Hepatocyte (in vitro differentiated cells): ENCODE data around the gene WDR74. TPM values are rescaled to one million over a fixed set of nuclear protein-coding genes. Genes with fewer than 3 reads are reported as not detected.
A peak's percentile ranks its signal among the peaks of the same experiment; 100 is the strongest.

Source experiments
- DNase-seq: peaks from one replicate; pipeline ENCODE4 v3.0.0-alpha.2; 2016; ENCODE audit warnings: low spot score
- H2AFZ ChIP-seq: fragments of 200-600 bp; sonication (generic); 2 replicates; pipeline ENCODE4 v1.6.0; 2016; ENCODE audit warnings: antibody characterized with exemption, mild to moderate bottlenecking
- H3K27ac ChIP-seq: fragments of 200-600 bp; sonication (generic); 2 replicates; pipeline ENCODE4 v1.5.1; 2016; ENCODE audit warnings: mild to moderate bottlenecking
- H3K27me3 ChIP-seq: fragments of 200-600 bp; sonication (generic); 2 replicates; pipeline ENCODE4 v1.6.1; 2016
- H3K36me3 ChIP-seq: fragments of 200-600 bp; sonication (generic); replicated peaks from 2 replicates; pipeline ENCODE4 v1.5.1; 2016; ENCODE audit warnings: low read depth; ENCODE audit not compliant: insufficient read depth
- H3K4me1 ChIP-seq: fragments of 200-600 bp; sonication (generic); 2 replicates; pipeline ENCODE4 v1.5.1; 2016; ENCODE audit warnings: mild to moderate bottlenecking, moderate library complexity; ENCODE audit not compliant: insufficient read depth
- H3K4me2 ChIP-seq: fragments of 200-600 bp; sonication (generic); 2 replicates; pipeline ENCODE4 v1.6.0; 2016
- H3K4me3 ChIP-seq: fragments of 200-600 bp; sonication (generic); 2 replicates; pipeline ENCODE4 v1.5.1; 2016; ENCODE audit warnings: mild to moderate bottlenecking
- H3K79me2 ChIP-seq: fragments of 200-600 bp; sonication (generic); 2 replicates; pipeline ENCODE4 v1.6.0; 2017; ENCODE audit warnings: mild to moderate bottlenecking
- H3K9me2 ChIP-seq: fragments of 200-600 bp; sonication (generic); replicated peaks from 2 replicates; pipeline ENCODE4 v1.6.0; 2017; ENCODE audit warnings: mild to moderate bottlenecking; ENCODE audit not compliant: insufficient read depth
- H3K9me3 ChIP-seq: fragments of 200-600 bp; sonication (generic); 2 replicates; pipeline ENCODE4 v1.5.1; 2016; ENCODE audit warnings: low read depth, mild to moderate bottlenecking
- H4K20me1 ChIP-seq: fragments of 200-600 bp; sonication (generic); 2 replicates; pipeline ENCODE4 v1.6.0; 2016; ENCODE audit warnings: mild to moderate bottlenecking; ENCODE audit not compliant: insufficient read depth, poor library complexity, severe bottlenecking
- CTCF ChIP-seq: fragments of 200-600 bp; sonication (generic); IDR thresholded peaks from 2 replicates; pipeline ENCODE4 v1.5.1; 2016; ENCODE audit warnings: antibody characterized with exemption, mild to moderate bottlenecking; ENCODE audit not compliant: poor library complexity
- EZH2 ChIP-seq: fragments of 200-600 bp; sonication (generic); IDR thresholded peaks from 2 replicates; pipeline ENCODE4 v1.6.1; 2016; ENCODE audit warnings: antibody characterized with exemption, mild to moderate bottlenecking, borderline replicate concordance
- EZH2phosphoT487 ChIP-seq: fragments of 200-600 bp; sonication (generic); IDR thresholded peaks from one replicate; pipeline ENCODE4 v1.6.1; 2018; ENCODE audit warnings: antibody characterized with exemption, mild to moderate bottlenecking, low read depth, moderate library complexity; ENCODE audit not compliant: unreplicated experiment, severe bottlenecking
- WGBS: methylation state at CpG from one replicate; pipeline ENCODE4 v1.1.6; 2016; ENCODE audit warnings: low lambda C conversion rate; ENCODE audit errors: missing lambda C conversion rate; 5-methylcytosine and 5-hydroxymethylcytosine counted together
- polyA plus RNA-seq: library from polyadenylated mRNA; unstranded; fragments of >200 nt; fragmentation: Nextera tagmentation; extraction: Ambion mirVana; gene quantifications from 2 replicates; pipeline ENCODE4 v1.2.1, GENCODE V29; 2016
- total RNA-seq: library from RNA; depleted of rRNA; stranded (reverse); fragments of >200 nt; gene quantifications from 2 replicates; pipeline ENCODE4 v1.2.3, GENCODE V29; 2014

WDR74 gene
- total and polyA plus RNA-seq, 2 experiments from 2014 or later = 30.9 to 34.1 TPM

GRCh38 chr11:62796281-62796680, 43.1 kb downstream of the WDR74 start:
- WGBS = 76% methylated on average over 7 of the region's 7 CpGs
- no peaks in the 10 kb centered on the region for H3K9me3 ChIP-seq
- no peaks in the 10 kb centered on the region for H3K27me3 ChIP-seq
- DNase-seq = no peak
- TF ChIP-seq CTCF (no peak), EZH2phosphoT487 (no peak)
- no peak overlapping the region for H3K4me3 ChIP-seq
- H3K27ac ChIP-seq = no peak overlapping the region
- no peaks in the 10 kb centered on the region for H4K20me1 ChIP-seq
- H3K4me1 ChIP-seq = peaks cover 14% of the 10 kb centered on the region
- H3K36me3 ChIP-seq = no peaks in the 10 kb centered on the region
- no peak overlapping the region for H3K4me2 ChIP-seq
- H3K79me2 ChIP-seq = peaks cover 10% of the 10 kb centered on the region
- H3K9me2 ChIP-seq = no peaks in the 10 kb centered on the region
- H2AFZ ChIP-seq = no peak overlapping the region

GRCh38 chr11:62794201-62794775, 45.1 kb downstream of the WDR74 start:
- Histone ChIP-seq H3K9me3 (no peaks in the 10 kb centered on the region), H3K4me2 (no peak overlapping the region), H3K36me3 (no peaks in the 10 kb centered on the region), H4K20me1 (no peaks in the 10 kb centered on the region), H3K27ac (no peak overlapping the region), H3K4me1 (peaks cover 23% of the 10 kb centered on the region), H3K27me3 (no peaks in the 10 kb centered on the region), H2AFZ (no peak overlapping the region), H3K9me2 (no peaks in the 10 kb centered on the region), H3K79me2 (peaks cover 27% of the 10 kb centered on the region), H3K4me3 (no peak overlapping the region)
- TF ChIP-seq EZH2phosphoT487 = no peak
- TF ChIP-seq CTCF = no peak
- no peak for TF ChIP-seq EZH2
- DNase-seq = no peak
- 89% methylated on average over 8 of the region's 8 CpGs for WGBS

- Histone ChIP-seq H3K27ac (peak overlapping the region; percentile 73), H3K9me3 (no peaks in the 10 kb centered on the region), H4K20me1 (no peaks in the 10 kb centered on the region), H3K9me2 (no peaks in the 10 kb centered on the region), H3K4me3 (no peak overlapping the region), H3K79me2 (peaks cover 43% of the 10 kb centered on the region), H3K4me1 (peaks cover 32% of the 10 kb centered on the region), H2AFZ (peak overlapping the region; percentile 10), H3K4me2 (peak overlapping the region; percentile 92), H3K36me3 (no peaks in the 10 kb centered on the region), H3K27me3 (no peaks in the 10 kb centered on the region)
- DNase-seq = peak; percentile 59
- TF ChIP-seq CTCF (no peak), EZH2 (no peak), EZH2phosphoT487 (no peak)
- WGBS = 23% methylated on average over 11 of the region's 11 CpGs
Observed at GRCh38 chr11:62792202-62792575, 47.2 kb downstream of the WDR74 start.
